NCI-H146 treated with DMSO at 0.1 percent for 48 hours (cell line): ENCODE data around the gene DCAF8L2.
"Not testable (repeated sequence)": the region's sequence is repeated elsewhere in the genome, so short reads cannot be mapped to it uniquely, and the experiment has no call there.

Experiments
- DNase-seq: peaks from one replicate; lab custom pipeline; 2025; ENCODE audit not compliant: unreplicated experiment; lab: John Stamatoyannopoulos, UW

The DCAF8L2 gene

DNA sequence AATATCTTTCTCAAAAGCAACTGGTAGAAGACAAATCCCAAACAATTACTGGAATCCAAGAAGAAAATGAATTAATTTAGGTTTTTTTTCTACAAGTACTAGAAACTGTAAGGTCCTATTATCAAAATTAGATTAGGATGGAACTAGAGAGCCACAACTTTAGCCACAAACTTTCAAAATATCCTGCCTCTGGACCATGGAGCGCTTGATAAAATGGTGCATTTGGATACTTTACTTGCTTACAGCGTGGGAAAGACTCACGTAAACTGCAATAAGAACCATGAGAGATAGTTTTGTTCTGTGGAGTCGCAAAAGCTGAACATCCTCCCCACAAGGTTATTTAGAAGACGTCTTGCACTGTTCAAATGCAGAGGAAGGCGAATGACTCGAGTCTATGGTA, at the start of gene DCAF8L2:
Gene DCAF8L2 (plus strand): TSS at position 301 of the 400 bp plus-strand sequence. CDS start 156,552 bp downstream, outside the sequence.
- no peak for DNase-seq

DNA sequence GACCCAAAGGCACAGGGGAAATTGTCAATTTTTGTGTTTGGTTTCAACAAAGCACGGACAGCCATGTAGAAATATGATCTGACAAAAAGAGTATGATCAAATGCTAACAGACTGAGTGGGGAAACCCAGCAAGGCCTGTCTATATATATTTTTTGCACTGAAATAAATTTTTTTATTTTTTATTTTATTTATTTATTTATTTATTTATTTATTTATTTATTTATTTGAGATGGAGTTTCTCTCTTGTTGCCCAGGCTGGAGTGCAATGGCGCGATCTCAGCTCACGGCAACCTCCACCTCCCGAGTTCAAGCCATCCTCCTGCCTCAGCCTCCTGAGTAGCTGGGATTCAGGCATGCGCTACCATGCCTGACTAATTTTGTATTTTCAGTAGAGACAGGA, 49.0 kb upstream of the DCAF8L2 start:
- DNase-seq: not testable (repeated sequence)

DNA sequence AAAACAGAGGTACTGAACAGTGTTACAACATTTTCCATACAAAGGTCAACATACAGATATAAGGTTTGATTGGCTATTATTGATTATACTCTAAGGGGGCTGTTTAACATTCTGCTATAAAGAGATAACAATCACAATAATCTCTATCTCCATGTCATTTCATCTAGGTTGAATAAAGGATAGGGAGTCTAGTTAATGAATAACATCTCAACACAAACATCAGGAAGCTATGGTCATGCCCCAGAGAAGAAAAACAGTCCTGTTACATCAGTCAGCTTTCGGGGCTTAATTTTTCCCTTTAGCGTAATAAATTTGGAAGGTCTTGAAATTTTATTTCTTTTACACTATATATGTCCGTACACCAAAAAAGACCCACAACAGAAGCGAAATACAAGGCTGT, 41.5 kb upstream of the DCAF8L2 start:
- no peak for DNase-seq

DNA sequence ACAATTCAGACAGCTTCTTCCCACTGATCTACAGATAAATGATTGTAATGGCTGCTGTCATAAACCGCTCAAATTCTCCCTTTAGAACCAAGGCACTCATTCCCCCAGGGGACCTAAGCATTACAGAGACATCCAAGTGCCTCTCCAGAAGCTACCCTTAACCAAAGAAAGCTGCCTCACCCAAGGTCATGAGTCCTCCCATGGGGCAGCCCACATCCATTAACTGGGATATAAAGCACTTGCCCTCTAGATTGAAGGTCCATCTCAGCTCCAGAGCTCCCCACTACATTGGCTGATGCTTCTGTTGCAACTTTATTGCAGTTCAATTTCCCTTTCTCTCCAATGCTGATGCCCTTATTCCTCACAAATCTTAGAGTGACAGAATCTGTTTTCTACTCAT, 40.5 kb upstream of the DCAF8L2 start:
- no peak for DNase-seq

DNA sequence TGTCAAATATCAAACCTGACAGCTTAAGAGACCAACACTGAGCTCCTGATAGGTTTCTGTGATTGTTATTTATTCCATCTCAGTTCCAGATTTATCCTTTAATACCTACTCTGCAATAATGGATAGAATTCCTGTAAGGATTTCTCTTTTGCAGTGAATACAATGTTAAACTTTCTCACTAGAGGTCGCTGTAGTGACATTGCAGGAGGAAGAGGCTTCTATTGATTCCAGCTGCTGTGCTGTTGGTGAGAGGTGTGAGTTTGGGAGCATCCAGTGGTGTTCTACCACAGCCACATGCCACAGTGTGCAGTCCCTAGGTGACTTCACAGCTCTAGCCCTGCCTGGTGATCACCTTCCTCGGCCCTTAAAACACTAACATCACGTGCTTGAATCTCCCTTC, 34.6 kb upstream of the DCAF8L2 start:
- DNase-seq: no peak

DNA sequence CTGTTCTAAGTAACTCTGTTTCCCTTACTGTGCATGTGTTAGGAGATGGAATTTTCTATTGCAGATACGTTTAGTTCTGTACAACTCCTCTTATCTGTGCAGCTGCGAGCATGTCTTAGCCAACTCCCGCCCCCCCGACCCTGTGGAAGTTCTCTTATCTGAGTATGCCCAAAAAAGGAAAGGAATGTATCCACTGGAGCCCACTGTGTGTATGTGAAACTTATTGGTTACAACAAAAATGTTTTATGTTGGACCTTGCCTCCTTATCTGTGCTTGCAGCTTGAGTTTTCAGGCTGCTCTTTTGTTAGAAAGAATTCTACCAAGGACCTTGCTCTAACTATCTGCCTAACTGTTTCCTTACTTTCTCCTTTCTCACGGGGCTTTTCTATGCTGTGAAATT, 24.2 kb upstream of the DCAF8L2 start:
- no peak for DNase-seq

DNA sequence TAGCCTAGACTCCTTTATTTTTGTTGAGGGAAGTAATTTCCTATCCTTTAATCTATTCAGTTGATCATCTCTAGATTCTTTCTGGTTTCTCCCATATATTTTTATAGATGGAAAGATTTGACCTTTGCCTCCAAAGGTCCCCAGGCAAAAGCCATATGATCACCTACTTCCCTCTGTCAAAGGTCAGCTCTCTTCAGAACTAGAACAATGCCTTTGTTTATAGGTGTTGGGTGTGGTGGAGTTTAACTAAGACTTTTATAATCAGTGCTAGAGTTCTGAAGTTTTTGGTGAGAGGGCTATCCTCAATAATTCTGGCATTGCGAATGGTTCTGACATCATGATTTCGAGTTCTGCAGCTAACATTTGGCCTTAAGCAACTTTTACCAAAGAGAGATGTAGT, 19.0 kb upstream of the DCAF8L2 start:
- DNase-seq: no peak

DNA sequence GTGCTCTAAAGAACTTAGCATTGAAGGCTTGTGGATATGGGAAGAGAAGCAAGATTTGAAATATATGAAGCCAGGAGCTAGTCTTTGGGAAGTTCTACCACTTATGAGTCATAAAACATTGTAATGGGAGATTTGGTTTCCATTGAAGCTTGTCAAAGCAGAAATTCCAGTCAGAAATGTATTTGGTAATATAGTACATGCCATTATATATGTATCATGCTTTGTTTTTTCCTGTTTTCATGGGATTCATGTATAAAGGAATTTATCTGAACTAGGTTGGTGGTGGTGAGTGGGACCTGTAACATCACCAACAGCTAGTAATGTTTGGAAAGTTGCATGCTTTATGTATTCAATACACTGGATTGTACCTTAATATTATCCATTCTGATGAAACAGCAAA, 14.6 kb upstream of the DCAF8L2 start:
- DNase-seq: no peak

DNA sequence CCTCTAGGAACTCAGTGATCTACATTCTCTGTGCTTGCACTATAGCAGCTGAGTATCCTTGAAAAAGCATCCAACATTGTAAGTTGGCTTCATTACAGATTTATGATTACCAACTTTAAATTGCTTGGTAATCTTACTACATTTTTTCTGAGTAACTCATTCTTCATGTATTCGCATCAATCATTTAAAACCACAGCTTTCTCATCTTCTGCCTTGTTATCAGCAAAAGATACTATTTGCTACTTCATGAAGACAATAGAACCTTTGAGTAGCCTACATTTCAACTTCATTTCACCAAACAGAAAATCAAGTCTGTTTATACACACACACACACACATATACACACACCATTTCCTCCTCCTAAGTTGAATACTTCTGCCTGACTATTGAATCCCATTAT, 6.2 kb upstream of the DCAF8L2 start:
- no peak for DNase-seq

DNA sequence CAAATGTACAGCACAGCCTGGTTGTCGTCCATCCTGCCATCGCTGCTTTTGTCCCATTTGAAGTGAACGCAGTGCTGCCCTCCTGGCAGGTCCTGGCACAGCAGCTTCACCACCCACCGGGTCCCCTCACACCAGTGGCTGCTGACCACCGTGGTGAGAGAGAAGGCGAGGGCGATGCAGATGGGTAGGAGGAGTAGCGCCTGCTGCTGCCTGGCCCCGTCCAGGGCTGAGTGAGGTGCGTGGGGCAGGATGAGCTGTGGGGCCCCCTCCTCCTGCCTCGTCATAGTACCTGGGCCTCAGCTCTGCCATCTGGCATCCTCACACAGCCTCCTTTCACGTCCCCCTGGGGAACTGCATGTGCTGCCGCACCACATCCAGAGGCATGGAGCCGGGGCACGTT, 1.8 kb downstream of the DCAF8L2 start:
- no peak for DNase-seq

DNA sequence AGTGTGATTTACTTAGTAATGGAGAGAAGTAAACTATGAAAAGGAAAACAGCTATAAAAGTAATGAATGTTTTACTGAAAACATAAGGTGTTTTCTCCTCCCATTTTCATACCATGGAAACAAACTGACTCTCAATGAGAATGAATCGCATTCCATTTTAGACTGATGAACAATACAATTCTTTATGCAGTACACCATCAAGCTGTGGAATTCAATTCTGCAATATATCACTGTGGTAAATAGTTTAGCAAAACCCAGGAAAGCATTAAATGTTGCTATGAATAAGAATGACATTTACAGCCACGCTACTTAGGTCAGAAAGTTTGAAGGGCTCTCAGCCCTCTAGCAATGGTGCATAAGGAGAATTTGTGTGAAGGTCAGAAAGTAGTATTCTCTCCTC, 7.4 kb downstream of the DCAF8L2 start:
- no peak for DNase-seq

DNA sequence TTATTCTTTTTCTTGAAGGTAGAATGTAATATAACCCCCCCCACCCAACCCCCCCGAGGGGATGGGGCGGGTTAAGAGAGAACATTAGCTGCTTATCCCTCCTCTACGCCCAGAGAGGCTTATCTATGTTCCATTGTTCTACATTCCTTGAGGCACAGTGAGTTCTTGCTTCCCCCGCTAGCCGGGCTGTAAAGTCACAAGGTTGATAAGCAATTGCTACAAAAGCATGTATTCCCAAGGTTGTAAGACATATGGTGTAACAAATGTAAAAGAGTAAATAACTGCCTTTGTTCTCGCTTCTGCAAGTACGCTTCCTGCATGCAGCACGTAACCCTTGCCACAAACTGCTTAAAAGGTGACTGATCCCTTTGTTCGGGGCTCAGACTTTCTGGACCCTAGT, 8.2 kb downstream of the DCAF8L2 start:
- DNase-seq: no peak

DNA sequence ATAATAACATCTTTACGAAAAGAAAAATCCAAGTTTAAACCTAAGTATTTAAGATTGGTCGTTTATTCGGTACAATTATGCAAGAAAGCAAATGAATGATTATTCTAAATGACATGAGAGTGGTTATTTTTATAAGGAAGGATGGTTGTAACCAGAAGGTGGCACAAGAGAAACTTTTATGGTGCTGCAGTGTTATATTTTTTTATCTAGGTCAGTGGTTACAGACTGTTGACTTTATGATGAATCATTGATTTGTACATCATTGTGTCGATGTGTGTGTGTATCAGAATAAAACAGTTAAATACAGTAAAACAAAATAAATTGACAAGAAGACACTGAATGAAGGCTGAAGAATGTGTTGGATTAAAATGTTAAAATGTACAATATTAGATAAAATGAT, 9.8 kb downstream of the DCAF8L2 start:
- DNase-seq: no peak

DNA sequence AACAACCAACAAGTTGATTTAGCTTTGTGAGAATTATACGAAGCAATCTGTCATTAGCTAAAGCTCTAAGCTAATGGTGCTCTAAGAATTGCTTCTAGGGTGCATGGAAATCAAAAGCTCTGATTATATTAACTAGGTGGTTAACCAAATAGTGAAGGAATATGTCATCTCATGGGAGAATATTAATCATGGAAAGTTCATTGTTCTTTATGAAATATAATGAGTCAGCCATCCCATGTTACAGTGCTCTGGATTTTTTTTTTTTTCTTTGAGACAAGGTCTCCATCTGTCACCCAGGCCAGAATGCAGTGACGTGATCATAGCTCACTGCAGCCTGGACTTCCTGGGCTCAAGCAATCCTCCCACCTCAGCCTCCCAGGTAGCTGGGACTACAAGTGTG, 10.5 kb downstream of the DCAF8L2 start:
- no peak for DNase-seq

DNA sequence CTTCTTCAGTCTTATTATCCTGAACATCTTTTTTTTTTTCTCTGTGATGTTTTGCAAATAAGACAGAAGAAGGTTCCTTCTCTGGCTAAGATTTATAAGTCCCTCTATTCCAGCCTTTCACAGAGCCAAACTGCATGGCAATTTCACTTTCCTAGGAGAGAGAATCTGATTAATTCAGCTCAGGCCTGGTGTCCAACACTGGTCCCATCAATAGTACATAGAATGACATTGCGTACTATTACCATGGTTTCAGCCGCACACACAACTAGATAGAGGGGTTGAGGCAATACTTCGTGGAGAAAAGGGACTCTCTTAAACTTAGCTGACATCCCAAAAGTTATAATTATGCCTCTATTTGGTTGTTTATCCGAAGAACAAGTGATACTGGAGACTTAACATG, 18.5 kb downstream of the DCAF8L2 start:
- DNase-seq: no peak

DNA sequence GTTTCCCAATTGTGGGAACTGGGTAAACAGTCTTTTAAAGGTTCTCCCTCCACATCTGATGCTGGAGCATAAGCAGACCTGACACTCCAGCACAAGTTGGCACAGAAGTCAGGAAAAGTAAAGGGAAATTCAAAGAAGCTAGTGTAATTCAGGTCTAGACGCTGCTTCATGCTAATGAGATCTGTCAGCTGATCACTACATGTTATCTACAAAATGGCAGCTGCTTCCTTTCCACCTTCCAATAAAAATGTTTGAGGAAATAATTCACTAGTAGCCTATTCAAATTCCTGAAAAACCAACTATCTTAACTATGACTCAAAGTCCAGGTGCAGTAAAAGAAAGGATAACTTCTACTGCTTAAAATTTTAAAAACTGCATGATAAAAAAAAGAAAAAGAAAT, 29.3 kb downstream of the DCAF8L2 start:
- DNase-seq: no peak

DNA sequence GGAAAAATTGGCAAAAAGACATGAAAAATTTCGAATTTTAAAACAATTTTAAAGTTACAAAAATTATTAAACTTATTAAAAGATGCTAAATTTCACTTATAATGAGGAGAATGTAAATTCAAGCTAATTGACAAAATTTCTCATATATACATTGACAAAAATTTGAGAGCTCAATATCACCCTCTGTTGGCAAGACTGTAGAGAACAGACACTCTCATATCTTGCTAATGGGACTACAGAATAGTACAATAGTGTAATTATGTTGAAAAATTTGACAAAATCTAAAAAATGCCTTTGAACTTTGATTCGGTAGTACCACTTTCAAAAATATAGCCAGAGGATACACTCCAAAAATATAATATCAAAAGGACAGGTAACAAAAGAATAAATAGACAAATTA, 29.8 kb downstream of the DCAF8L2 start:
- no peak for DNase-seq

DNA sequence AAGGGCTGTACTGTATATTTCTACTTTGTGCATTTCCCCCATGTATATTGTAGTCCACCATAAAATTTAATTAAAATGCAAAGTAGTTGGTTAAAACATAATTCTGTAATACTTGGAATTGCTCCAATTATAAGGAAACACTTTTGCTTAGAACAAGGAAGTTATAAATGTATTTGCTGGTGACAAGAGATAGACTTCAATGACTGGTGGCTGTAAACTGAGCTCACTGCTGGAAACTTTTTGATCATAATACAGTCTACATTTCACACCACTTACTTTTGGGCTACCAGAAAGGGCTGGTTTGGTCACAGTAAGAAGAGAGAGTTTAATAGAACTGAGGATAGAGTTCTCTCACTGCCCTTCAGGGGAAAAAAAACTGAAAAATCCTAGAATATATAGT, 32.7 kb downstream of the DCAF8L2 start:
- no peak for DNase-seq

DNA sequence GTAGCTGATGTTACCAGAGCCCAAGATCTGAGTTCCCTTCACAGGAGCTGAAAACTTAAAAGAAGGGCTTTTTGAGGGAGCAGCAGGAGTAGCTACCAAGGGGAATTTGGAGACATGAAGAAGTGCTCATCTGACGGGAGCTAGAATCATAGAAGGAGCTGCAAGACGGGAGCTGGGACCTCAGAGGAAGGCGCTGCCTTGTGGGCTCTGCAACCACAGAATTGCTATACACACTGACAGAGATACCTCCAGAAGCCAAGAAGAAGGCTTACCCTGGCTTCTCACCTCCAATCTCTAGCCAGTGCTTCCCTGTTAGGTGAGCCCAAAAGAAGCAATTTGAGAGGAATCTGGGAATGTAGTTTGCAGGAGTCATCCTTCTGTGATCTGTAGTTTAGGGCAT, 35.9 kb downstream of the DCAF8L2 start:
- no peak for DNase-seq

DNA sequence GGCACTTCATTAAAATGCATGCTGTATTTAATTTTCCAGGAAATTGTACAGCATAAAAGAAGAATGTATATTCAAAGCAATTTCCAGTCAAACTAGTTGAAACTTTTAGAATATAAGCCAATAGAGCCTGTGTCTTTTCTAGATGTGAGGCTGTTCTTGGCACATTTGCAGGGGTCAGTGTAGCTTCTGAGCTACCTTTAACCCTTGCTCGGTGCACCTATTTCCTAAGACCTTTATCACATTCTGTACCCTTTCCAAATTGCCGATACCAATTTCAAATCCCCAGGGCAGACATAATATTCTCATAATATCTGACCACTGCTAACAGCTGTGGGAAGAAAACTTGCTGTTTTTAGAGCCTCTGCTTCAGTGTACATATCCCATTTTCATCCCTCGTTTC, 43.2 kb downstream of the DCAF8L2 start:
- DNase-seq: no peak

DNA sequence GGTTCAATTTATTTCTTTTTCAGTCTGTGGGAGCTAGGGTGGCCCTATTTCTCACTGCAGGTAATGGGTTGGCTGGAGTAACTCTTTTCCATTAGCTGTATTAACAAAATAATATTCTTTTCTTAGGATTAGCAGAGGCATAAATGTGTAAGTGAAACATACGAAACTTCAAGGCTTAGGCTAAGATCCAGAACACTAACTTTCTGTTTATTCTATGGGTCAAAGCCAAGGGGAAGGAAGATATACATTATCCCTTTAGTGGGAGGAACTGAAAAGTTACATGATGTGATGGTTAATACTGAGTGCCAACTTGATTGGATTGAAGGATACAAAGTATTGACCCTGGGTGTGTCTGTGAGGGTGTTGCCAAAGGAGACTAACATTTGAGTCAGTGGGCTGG, 66.4 kb downstream of the DCAF8L2 start:
- DNase-seq: no peak

DNA sequence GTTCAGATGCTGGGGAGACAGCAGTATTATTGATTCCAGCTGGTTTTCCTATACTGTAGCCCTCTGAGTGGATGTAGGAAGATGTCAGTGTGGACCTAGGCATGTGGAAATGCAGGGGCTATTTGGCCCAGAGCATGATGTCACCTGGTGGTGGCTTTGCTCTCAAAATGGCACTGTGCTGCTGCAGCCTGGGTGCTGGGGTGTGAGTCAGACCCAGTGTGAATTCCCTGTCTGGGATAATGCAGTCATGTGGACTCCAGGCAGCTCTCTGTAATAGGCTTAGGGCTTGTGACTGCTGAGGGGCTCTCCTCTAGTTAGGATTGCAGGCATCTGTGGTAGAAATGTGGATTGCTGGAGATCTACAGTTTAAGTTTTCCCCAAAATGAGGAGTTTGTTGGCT, 70.7 kb downstream of the DCAF8L2 start:
- no peak for DNase-seq

DNA sequence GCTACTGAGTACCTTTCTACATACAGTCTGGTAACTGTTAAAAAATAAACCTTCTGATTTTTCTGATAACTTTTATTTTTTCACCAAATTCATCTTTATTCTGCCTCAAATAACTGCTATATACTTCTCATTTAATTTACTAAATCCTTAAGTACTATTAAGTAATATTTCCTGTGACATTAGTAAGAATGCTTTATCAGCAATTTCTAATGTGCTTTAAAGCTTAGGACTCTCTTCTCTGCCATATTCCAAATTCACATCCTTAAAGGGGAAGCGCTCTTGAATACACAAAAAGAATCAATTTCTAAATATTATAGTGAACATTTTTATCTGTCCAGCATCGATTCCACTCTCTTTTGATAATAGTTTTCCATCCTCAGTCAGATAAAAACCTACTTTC, 81.1 kb downstream of the DCAF8L2 start:
- DNase-seq: no peak

DNA sequence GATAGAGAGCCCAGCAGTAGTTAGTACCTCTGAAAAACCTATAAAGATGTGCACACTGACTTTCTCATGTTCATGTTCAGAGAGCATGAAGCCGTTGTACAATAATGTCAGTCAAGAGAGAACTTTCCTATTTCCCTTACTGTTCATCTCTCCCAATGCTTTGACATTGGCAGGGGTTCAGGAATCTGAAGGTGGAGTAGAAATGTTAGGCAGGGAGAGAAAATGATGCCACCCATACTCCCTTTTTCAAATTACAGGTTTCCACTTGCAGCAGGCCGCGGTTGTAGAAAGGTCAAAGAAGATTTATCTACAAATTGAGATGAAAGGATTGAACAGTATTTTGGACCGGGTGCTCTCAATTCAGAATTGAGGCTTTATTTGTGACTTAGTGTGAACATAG, 84.3 kb downstream of the DCAF8L2 start:
- no peak for DNase-seq
